Erythroblast (primary cell): Measurements from ENCODE around the gene STK39.

ENCODE experiments used
- GATA1 ChIP-seq: IDR thresholded peaks from 2 replicates; pipeline ENCODE4 v1.6.1; 2011; ENCODE audit warnings: low read depth, mild to moderate bottlenecking, control low read depth, low read length, moderate library complexity
- POLR2A ChIP-seq: IDR thresholded peaks from 2 replicates; pipeline ENCODE4 v1.6.1; 2011; ENCODE audit warnings: mild to moderate bottlenecking, low read length

GRCh38 chr2:168147830-168148794 lies 99.3 kb downstream of the STK39 start:
- no peak for TF ChIP-seq POLR2A
- TF ChIP-seq GATA1 = no peak
